Measurements from ENCODE around the gene CEMIP. TPM values are rescaled to one million over a fixed set of nuclear protein-coding genes. Genes with fewer than 3 reads are reported as not detected.

CEMIP gene
- total and polyA plus RNA-seq, 10 of the 15 experiments (the other 5 are each of a cell fraction or from before 2014, with no cell fraction given), result 0.01 to 0.44 (median 0.16) TPM; not detected in 6

DNA sequence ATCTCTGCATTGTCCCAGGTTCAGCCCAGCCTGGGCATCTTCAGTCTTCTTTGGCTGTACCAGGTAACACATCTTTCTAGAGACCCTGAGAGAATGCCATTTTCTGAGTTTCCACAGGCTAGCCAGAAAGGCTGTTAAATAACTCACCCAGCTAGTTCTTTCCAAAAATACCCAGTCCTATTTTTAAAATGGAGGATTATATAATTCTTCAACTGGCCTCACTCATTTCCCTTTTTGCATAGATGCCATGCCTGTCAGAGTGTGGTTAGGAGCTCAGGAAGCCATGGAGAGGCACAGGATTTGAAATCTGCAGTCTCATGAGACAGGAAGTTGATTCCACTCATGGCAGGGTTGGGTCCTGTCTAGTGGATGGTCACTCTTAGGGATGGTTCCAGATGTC is 39.8 kb downstream of the CEMIP start (continued):
- TF ChIP-seq, protein P1, sequence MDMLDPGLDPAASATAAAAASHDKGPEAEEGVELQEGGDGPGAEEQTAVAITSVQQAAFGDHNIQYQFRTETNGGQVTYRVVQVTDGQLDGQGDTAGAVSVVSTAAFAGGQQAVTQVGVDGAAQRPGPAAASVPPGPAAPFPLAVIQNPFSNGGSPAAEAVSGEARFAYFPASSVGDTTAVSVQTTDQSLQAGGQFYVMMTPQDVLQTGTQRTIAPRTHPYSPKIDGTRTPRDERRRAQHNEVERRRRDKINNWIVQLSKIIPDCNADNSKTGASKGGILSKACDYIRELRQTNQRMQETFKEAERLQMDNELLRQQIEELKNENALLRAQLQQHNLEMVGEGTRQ (IDR thresholded peaks at IDR 0.05; ENCODE audit: borderline replicate concordance, low read depth, low read length), result no peak
- TF ChIP-seq PAX8 (IDR thresholded peaks at IDR 0.05) (no peak), CHD1 (IDR thresholded peaks at IDR 0.05; ENCODE audit: low read depth, low read length) (no peak)
- TF ChIP-seq, protein P2, sequence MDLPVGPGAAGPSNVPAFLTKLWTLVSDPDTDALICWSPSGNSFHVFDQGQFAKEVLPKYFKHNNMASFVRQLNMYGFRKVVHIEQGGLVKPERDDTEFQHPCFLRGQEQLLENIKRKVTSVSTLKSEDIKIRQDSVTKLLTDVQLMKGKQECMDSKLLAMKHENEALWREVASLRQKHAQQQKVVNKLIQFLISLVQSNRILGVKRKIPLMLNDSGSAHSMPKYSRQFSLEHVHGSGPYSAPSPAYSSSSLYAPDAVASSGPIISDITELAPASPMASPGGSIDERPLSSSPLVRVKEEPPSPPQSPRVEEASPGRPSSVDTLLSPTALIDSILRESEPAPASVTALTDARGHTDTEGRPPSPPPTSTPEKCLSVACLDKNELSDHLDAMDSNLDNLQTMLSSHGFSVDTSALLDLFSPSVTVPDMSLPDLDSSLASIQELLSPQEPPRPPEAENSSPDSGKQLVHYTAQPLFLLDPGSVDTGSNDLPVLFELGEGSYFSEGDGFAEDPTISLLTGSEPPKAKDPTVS (IDR thresholded peaks at IDR 0.05; ENCODE audit: low read depth, low read length), result no peak

DNA sequence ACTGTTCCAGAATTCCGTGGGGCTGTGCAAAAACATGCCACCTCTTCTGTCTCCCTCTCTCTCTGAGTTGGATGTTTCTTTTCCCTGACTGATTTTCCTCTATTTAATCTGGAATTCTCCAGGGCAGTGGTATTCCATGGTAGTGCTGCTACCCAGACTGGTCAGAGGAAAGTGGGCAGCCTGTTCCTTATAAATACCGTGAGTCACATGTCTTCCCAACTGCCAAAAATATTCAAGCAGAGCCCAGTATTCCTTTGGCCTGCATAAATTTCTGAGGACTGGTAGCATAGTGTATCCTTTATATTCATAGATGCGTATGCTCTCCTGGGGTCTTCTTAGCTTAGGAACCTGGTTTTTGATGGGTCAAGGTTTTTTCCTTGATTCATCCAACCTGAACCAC is 40.9 kb downstream of the CEMIP start:
- CTCF ChIA-PET, result no interaction called here
- POLR2A ChIA-PET, result no interaction called here
- WGBS (ENCODE audit: insufficient coverage, insufficient replicate concordance, low lambda C conversion rate, missing lambda C conversion rate), result 44% methylated on average over 3 of the region's 3 CpGs
- intact Hi-C loops (cut with micrococcal nuclease; ENCODE audit: unreplicated experiment) (no loop called here), in situ Hi-C loops (cut with MboI) (no loop called here)
- no peak overlapping the region for H3K4me2 ChIP-seq (ENCODE audit: control insufficient read depth, insufficient read depth)
- no peaks in the 10 kb centered on the region; a peak in 1 of 4 replicates for H3K36me3 ChIP-seq (ENCODE audit: control insufficient read depth in 2 of 2, insufficient read depth in 2 of 2, low read length in 1 of 2)
- BruUV-seq (replicated peaks), result no TSS peak
- DNase-seq (ENCODE audit: low read depth, low spot score) (no peak), ATAC-seq (no peak), FAIRE-seq (no peak)
- no peaks in the 10 kb centered on the region for H3K79me2 ChIP-seq (ENCODE audit: control insufficient read depth, insufficient read depth, low read length)
- H2AFZ ChIP-seq (ENCODE audit: control insufficient read depth, low read depth, low read length), result no peak overlapping the region
- no peaks in the 10 kb centered on the region for H3K4me1 ChIP-seq (ENCODE audit: control insufficient read depth, insufficient read depth, low read length)
- RAD21 ChIA-PET (ENCODE audit: unreplicated experiment), result no interaction called here
- no peak overlapping the region for H3K27ac ChIP-seq (ENCODE audit: control insufficient read depth, insufficient read depth)
- no peaks in the 10 kb centered on the region for H3K9me3 ChIP-seq (replicated peaks; ENCODE audit: control insufficient read depth, insufficient read depth, low read length)
- H4K20me1 ChIP-seq (ENCODE audit: control insufficient read depth, insufficient read depth), result no peaks in the 10 kb centered on the region
- no peaks in the 10 kb centered on the region for H3K27me3 ChIP-seq (replicated peaks in 1 of 2; ENCODE audit: control insufficient read depth in 2 of 2, insufficient read depth in 2 of 2, low read length in 1 of 2)
- no peak overlapping the region for H3K4me3 ChIP-seq
- SMC1A ChIA-PET (ENCODE audit: uncharacterized antibody, unreplicated experiment), result interaction anchor here (0.5 to 1.8 kb wide), 2 partner anchors 44 to 217 kb away, joined by 3 to 8 read pairs; no protein-coding TSS in a partner anchor
- no peak overlapping the region for H3K9ac ChIP-seq (ENCODE audit: control insufficient read depth, insufficient read depth, low read length)
- TF ChIP-seq STAT1 (conservative IDR thresholded peaks at IDR 0.05), result no peak
- TF ChIP-seq, protein P3, sequence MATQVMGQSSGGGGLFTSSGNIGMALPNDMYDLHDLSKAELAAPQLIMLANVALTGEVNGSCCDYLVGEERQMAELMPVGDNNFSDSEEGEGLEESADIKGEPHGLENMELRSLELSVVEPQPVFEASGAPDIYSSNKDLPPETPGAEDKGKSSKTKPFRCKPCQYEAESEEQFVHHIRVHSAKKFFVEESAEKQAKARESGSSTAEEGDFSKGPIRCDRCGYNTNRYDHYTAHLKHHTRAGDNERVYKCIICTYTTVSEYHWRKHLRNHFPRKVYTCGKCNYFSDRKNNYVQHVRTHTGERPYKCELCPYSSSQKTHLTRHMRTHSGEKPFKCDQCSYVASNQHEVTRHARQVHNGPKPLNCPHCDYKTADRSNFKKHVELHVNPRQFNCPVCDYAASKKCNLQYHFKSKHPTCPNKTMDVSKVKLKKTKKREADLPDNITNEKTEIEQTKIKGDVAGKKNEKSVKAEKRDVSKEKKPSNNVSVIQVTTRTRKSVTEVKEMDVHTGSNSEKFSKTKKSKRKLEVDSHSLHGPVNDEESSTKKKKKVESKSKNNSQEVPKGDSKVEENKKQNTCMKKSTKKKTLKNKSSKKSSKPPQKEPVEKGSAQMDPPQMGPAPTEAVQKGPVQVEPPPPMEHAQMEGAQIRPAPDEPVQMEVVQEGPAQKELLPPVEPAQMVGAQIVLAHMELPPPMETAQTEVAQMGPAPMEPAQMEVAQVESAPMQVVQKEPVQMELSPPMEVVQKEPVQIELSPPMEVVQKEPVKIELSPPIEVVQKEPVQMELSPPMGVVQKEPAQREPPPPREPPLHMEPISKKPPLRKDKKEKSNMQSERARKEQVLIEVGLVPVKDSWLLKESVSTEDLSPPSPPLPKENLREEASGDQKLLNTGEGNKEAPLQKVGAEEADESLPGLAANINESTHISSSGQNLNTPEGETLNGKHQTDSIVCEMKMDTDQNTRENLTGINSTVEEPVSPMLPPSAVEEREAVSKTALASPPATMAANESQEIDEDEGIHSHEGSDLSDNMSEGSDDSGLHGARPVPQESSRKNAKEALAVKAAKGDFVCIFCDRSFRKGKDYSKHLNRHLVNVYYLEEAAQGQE (IDR thresholded peaks at IDR 0.05; ENCODE audit: low read depth, low read length), result no peak
- TF ChIP-seq, protein P4, sequence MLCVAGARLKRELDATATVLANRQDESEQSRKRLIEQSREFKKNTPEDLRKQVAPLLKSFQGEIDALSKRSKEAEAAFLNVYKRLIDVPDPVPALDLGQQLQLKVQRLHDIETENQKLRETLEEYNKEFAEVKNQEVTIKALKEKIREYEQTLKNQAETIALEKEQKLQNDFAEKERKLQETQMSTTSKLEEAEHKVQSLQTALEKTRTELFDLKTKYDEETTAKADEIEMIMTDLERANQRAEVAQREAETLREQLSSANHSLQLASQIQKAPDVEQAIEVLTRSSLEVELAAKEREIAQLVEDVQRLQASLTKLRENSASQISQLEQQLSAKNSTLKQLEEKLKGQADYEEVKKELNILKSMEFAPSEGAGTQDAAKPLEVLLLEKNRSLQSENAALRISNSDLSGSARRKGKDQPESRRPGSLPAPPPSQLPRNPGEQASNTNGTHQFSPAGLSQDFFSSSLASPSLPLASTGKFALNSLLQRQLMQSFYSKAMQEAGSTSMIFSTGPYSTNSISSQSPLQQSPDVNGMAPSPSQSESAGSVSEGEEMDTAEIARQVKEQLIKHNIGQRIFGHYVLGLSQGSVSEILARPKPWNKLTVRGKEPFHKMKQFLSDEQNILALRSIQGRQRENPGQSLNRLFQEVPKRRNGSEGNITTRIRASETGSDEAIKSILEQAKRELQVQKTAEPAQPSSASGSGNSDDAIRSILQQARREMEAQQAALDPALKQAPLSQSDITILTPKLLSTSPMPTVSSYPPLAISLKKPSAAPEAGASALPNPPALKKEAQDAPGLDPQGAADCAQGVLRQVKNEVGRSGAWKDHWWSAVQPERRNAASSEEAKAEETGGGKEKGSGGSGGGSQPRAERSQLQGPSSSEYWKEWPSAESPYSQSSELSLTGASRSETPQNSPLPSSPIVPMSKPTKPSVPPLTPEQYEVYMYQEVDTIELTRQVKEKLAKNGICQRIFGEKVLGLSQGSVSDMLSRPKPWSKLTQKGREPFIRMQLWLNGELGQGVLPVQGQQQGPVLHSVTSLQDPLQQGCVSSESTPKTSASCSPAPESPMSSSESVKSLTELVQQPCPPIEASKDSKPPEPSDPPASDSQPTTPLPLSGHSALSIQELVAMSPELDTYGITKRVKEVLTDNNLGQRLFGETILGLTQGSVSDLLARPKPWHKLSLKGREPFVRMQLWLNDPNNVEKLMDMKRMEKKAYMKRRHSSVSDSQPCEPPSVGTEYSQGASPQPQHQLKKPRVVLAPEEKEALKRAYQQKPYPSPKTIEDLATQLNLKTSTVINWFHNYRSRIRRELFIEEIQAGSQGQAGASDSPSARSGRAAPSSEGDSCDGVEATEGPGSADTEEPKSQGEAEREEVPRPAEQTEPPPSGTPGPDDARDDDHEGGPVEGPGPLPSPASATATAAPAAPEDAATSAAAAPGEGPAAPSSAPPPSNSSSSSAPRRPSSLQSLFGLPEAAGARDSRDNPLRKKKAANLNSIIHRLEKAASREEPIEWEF (IDR thresholded peaks at IDR 0.05; ENCODE audit: insufficient replicate concordance, low read depth, low read length), result no peak
- TF ChIP-seq, protein P5, sequence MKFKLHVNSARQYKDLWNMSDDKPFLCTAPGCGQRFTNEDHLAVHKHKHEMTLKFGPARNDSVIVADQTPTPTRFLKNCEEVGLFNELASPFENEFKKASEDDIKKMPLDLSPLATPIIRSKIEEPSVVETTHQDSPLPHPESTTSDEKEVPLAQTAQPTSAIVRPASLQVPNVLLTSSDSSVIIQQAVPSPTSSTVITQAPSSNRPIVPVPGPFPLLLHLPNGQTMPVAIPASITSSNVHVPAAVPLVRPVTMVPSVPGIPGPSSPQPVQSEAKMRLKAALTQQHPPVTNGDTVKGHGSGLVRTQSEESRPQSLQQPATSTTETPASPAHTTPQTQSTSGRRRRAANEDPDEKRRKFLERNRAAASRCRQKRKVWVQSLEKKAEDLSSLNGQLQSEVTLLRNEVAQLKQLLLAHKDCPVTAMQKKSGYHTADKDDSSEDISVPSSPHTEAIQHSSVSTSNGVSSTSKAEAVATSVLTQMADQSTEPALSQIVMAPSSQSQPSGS (IDR thresholded peaks at IDR 0.05; ENCODE audit: low read length), result no peak

Measured in GM12878 (cell line).